GM18907 (cell line): ENCODE data around the gene ANO1.

Experiments
- ATAC-seq: cut with Tn5 transposase; IDR thresholded peaks from one replicate; pipeline ENCODE4 v1.9.1; 2021; ENCODE audit warnings: mild to moderate bottlenecking, moderate library complexity; ENCODE audit not compliant: unreplicated experiment

Gene ANO1

GRCh38 chr11:70092959-70093715 lies 15.0 kb downstream of the ANO1 start:
- no peak for ATAC-seq

DNA sequence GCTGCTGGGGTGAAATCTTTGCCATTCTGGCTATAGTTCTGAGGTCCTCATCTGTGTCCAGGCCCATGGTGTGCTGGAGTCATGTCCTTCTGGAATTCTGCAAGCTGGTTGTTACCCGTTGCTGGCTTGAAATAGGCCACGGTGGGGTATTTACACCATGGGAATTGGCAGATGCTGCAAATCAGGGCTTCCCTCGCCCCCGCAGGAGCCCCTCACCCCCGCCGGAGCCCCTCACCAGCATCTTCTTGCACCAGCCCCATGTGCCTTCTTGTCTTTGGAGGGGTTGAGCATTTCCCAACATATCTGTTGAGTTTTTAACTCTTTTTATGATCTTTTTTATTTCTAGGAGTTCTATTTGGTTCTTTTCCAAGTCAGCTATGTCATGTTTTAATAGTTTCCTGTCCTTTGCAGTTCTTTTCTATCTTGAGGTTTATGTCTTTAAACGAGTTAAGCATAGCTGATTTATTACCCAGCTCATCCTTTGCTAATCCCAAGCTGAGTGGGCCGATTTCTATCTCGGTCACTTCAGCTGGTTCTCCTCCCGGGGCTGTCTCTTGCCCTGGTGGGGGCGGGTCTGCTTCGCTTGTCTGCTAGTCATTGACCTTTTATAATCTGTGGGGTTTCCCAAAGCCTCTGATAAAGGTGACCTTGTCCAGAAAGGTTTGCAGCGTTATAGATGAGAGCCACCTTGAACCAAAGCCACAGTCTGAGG lies 17.6 kb downstream of the ANO1 start:
- ATAC-seq = no peak

DNA sequence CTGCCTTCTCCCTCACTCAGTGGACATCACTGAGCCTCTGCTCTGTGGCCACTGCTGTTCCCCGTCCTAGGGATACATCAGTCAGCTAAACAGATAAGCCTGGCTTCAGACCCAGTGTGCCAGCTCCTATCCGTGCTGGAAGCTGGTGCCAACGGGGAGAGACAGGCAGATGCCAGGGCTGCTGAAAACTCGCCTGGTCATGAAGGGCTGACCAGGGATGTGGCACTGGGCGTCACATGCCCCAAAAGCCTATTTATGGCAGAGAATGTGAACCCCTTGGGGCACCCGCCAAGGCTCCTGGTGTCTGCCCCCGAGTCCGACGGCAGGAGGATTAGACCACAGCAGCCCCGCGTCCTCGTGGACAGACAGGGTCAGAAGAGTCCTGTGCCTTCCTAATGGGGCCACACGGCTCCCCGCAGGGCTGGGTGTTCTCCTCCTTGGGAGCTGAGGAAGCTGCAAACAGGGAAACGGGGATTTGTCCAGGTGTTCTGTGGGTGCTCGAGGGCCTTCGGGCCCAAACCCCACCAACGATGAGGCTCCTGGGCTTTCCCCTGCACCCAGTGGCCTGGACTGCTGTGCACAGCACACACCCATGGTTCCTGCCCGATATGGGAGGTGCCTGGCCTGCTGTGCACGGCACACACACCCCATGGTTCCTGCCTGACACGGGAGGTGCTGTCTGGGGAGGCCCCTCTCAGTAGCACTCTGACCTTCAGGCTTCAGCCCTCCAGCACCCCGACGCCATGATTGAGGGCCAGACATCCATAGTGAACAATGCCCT lies 19.9 kb downstream of the ANO1 start:
- ATAC-seq = no peak

GRCh38 chr11:70098936-70099335 lies 20.8 kb downstream of the ANO1 start:
- ATAC-seq = no peak

DNA sequence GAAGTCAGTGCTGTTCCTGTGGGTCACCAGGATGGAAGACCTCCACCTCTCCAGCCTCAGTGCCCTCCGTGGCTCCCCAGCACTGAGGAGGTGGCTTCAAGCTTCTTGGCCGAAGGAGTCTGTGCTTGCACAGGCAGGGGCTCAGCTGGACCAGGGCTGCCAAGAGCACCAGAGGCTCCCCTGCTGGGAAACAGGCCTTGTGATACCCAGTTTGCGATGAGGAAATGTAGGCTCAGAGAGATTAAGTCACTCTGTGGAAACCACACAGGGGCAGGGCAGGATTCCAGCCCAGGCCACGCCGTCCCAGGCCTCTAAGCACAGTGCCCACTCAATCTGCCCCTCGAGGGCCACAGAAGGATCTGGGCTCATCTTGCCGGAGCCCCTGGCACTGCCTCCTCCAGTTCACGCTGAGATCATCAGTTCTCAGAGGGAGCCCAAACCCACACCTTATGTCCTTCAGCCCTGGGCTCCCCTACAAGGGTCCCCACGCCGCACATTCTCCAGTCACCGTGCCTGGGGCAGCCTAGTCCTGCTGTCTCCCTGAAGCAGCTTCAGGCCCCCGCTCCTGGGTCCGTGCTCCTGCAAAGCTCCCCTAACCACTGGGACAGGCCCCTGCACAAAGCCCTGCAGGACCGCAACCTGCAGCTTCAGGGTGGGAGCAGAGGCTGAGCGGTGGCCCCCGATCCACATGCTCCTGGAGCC lies 21.6 kb downstream of the ANO1 start:
- ATAC-seq = no peak

- ATAC-seq = no peak
Measured at GRCh38 chr11:70100280-70100603, 22.1 kb downstream of the ANO1 start.

DNA sequence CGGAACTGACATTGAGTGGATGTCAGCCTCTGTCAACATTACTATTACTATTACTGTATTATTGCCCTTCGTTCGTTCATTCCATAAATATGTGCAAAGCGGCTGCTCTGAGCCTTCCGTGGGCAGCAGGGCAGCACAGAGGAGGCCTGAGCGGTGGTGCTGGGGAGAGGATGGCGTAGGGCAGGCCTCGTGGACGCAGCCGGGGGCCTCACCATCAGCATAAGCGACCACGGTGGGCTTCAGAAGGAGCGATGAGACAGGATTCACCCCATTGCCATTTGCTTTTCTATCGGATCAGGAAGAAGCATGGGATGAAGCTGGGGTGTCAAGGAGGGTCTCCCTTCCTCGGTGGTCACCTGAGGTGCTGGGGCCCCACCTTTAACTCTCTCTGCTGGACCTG lies 22.7 kb downstream of the ANO1 start:
- no peak for ATAC-seq

- no peak for ATAC-seq
Measured at GRCh38 chr11:70103256-70103975, 25.3 kb downstream of the ANO1 start.

DNA sequence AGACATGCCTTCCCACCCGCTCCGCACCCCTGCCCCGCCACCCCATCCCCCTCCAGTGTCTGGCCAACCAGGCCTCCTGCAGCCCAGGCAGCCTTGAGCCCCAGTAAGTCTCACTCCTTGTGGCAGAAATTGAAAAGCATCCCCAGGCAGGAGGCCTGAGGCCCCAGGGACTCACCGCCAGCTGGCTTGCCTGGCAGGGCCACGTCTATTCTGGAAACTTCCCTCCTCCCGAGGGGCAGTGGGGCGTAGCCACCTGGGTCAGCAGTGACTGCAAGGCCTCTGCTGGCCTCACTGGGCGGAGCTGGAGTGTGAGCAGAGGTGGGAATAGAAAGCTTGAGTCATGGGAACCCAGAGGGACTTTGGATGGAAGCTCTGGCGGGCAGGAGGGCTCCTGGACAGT lies 26.3 kb downstream of the ANO1 start:
- no peak for ATAC-seq

DNA sequence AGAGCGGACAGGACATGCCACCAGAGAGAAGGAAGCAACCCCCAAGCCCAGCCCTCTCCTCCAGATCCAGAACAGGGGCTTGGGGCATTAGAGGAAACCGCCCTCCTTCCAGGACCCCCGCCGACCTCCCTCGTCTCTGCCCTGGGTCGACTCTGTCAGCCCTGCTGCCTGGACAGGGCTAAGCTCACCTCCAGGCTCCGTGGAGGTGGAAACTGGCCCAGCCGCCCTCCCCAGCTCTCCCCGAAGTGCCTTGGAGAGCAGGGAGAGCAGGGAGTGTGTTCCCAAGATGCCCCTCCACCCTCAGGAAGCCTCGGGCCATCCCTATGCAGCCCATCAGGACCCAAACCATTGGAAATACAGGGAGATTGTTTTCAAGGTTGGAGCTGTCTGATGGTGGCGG lies 26.8 kb downstream of the ANO1 start:
- no peak for ATAC-seq

DNA sequence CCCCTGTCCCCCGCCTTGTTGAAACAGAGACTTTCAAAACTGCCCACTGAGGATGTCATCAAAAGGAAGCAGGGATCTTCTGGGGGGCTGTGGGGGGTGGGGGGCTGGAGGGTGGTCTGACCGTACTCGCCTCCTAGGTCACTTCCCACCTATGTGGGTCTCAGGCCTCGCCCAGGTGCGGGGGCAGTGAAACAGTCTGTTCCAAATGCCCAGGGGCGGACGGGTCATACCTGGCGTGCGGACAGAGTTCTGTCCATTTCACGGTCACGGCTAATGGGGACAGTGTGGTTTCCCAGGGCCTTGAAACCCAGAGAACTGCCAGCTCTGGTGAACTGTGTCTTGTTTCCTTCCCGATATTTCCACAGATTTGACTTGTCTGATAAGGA lies 27.2 kb downstream of the ANO1 start:
- ATAC-seq = no peak

DNA sequence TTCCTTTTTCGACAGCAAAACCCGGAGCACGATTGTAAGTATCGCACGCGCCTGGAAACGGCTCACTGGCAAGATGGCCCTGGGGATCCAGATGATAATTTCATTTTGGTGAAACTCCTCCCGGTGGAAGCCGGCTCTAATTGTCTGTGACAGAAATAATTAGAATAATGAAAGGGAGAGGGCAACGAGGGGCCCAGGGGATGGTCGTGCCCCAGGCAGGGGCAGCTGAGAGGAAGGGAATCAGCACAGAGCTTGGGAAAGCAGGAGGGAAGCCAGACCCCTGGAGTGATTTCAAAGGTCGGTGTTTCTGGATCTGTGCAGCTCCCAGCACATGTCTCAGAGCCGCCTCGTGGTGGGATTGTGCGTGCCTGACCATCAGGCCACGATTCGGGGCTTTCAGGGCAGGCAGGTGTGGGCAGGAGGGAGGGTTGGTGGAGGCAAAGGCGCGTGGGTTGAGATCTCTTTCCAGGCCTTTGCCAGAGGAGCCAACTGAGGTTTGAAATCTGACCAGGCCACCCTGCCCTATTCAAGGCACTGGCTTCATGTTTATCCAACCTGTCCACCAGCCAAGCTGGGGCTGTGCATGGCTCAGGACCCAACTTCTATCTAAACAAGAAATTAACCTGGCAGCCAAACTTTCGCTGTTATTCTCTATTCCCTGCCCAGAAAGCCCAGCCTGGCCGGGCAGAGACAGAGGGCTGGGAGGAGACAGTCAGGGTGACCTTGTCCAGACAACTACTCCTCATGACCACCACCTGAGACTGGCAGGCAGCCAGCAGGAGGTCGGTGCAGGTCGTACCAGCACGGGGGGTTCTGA lies 27.8 kb downstream of the ANO1 start:
- no peak for ATAC-seq

DNA sequence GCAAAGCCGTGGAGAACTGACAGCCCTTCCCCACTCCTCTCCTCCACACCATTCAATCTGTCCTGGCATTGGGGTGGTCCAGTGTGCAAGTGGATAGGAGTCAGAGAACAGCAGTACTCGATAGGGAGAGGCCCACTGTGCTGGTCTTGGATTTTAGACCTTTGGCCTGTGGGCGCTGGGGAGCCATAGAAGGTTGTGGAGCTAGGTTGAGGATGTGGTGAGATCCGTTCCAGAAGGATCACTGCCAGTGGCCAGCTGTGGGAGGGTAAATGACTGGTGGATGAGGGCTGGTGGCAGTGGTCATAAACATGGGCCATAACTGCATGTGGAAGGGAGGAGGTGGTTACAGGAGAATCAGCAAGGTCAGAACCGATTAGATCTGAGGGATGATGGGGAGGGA lies 28.6 kb downstream of the ANO1 start:
- no peak for ATAC-seq

GRCh38 chr11:70107191-70107590 lies 29.1 kb downstream of the ANO1 start:
- ATAC-seq = no peak

DNA sequence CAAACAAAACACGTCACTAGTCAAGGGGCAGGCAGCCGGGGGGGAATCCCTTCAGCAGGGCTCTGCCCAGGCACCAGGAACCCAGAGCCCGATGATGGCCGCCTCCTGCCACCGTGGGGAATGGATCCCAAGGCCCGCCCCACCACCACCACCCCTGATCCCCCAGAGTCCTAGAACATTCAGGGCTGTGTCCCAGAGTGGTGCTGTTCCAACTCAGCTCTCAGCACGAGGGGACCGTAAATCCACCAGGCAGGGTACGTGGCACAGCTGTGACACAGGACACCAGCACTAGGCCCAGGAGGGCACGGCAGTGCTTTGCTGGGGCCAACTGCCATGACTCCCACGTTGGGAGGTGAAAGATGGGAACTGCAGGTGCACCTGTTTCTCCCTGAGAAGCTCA lies 29.6 kb downstream of the ANO1 start:
- ATAC-seq = no peak

DNA sequence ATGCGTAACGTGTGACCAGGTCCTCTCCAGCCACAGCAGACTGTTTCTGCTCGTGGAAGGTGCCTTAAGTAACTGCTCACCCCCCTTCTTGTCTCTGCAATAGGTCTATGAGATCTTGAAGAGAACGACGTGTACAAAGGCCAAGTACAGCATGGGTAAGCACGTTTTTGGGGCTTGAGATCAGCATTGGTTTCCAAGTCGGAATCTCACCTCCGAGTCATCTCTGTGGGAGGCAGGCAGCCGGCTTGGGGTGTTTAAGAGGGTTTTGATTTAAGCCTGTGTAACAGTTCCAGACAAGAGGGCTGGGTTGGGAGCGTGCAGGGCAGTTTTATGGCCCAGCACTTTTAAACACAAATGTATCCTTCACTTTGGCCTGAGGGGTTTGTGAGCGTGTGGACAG lies 30.1 kb downstream of the ANO1 start:
- no peak for ATAC-seq

DNA sequence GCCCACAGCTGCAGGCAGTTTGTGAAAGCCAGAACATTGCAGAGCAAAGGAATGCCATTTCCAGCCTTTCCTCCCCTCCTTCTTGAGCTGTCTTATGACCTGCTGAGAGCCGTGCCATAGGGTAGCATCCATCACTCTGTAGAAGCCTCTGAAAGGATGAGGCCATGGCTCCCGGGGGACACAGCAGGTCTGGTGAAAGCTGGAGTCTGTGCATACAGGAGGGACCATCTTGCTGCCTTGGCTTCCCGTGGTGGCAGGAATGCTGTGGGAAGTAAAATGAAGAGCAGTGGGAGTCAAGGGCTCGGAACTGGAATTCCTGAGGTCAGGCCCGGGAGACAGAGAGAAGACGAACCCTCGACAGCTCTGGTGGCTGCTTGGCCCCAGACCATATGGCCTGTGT lies 30.9 kb downstream of the ANO1 start:
- no peak for ATAC-seq

- ATAC-seq = no peak
Measured at GRCh38 chr11:70109903-70110302, 31.8 kb downstream of the ANO1 start.

DNA sequence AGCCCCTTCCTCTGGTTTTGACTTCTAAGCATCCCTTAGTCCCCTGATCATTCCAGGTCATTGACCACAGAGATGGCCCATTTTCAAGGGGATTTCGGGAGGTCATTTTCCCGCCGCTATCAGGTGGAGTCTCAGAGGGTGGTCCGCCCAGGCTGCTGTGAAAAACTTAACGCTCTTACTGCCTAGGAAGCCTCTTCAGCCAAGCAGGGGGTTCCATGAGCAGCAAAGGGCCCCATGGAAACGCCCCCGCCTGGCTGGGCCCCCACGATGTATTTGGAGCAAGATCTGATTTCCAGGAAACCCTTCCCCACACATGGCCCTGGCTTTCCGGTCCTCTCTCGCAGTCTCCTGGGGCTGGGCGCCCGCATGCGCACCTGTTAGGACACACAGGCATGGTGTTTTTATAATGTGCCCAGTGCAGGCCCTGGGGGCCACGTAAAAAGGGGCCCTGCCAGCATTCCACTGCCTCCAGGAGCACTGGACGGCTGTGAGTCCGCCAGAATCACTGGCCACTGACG lies 32.5 kb downstream of the ANO1 start:
- no peak for ATAC-seq
